GM21619 (cell line): ENCODE results near the gene CANX.

ENCODE experiments used
- ATAC-seq: cut with Tn5 transposase; IDR thresholded peaks from one replicate; pipeline ENCODE4 v1.9.1; 2021; ENCODE audit not compliant: unreplicated experiment

Gene CANX

GRCh38 chr5:179773686-179774040 is 74.9 kb downstream of the CANX start:
- ATAC-seq = no peak

- no peak for ATAC-seq
These were observed 75.7 kb downstream of the CANX start for GRCh38 chr5:179774442-179774841.

GRCh38 chr5:179776411-179776938 is 77.7 kb downstream of the CANX start:
- ATAC-seq = no peak

- ATAC-seq = no peak
These were observed 78.7 kb downstream of the CANX start for GRCh38 chr5:179777456-179777855.

GRCh38 chr5:179777909-179778308 is 79.1 kb downstream of the CANX start:
- ATAC-seq = no peak

GRCh38 chr5:179778591-179778990 is 79.8 kb downstream of the CANX start:
- ATAC-seq = no peak

GRCh38 chr5:179779826-179780225 is 81.1 kb downstream of the CANX start:
- no peak for ATAC-seq

- ATAC-seq = no peak
These were observed 81.6 kb downstream of the CANX start for GRCh38 chr5:179780362-179780761.
